ENCODE measurements around the gene RNF157.

RNF157 gene

GRCh38 chr17:76166168-76166567 is 74.1 kb downstream of the RNF157 start:
- no peak for DNase-seq
- TF ChIP-seq GATA1 (IDR thresholded peaks at IDR 0.05; ENCODE audit: low read depth, low read length) (no peak), POLR2A (IDR thresholded peaks at IDR 0.05; ENCODE audit: low read length) (no peak)

DNA sequence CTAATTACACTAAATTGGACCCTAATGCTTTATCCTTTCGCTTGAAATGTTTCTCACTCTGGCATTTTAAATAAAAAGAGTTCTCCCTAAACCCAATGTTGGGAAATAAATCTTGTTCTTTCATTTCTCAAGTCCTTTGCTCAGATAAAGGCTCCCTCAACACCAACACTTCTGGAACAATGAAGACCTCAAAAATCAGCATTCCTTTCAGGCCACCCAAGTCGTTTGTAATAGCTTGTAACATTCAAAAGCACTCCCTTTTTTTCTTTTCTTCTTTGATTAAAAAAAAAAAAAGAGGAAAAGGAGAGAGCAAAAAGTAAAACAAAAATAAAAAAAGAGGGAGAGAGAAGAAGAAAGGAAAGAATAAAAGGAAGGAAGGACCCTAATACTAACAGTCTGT is 76.0 kb downstream of the RNF157 start:
- DNase-seq, result no peak
- TF ChIP-seq POLR2A (IDR thresholded peaks at IDR 0.05; ENCODE audit: low read length) (no peak), GATA1 (IDR thresholded peaks at IDR 0.05; ENCODE audit: low read depth, low read length) (no peak)

DNA sequence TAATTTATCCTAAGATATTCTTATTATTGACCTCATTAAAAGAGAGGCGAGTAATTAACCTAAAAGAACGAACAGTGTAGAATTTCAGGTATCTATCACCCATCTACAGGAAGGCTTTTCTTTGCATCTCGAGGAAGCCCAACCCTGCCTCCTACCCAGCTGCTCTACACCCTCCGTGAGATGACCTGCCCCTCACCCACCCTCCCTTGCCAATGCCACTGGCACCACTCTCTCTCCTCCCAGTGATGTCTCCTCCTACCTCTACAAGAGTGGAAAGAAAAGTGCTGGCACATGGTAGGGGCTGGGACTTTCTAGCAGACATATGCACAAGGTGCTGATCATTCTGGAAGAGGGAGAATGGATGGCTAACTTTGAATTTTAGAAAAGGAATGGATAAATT is 76.4 kb downstream of the RNF157 start:
- TF ChIP-seq POLR2A (IDR thresholded peaks at IDR 0.05; ENCODE audit: low read length), result no peak
- TF ChIP-seq GATA1 (IDR thresholded peaks at IDR 0.05; ENCODE audit: low read depth, low read length), result no peak
- no peak for DNase-seq

GRCh38 chr17:76161619-76162266 is 78.5 kb downstream of the RNF157 start:
- TF ChIP-seq GATA1 (IDR thresholded peaks at IDR 0.05; ENCODE audit: low read depth, low read length) (no peak), POLR2A (IDR thresholded peaks at IDR 0.05; ENCODE audit: low read length) (no peak)

DNA sequence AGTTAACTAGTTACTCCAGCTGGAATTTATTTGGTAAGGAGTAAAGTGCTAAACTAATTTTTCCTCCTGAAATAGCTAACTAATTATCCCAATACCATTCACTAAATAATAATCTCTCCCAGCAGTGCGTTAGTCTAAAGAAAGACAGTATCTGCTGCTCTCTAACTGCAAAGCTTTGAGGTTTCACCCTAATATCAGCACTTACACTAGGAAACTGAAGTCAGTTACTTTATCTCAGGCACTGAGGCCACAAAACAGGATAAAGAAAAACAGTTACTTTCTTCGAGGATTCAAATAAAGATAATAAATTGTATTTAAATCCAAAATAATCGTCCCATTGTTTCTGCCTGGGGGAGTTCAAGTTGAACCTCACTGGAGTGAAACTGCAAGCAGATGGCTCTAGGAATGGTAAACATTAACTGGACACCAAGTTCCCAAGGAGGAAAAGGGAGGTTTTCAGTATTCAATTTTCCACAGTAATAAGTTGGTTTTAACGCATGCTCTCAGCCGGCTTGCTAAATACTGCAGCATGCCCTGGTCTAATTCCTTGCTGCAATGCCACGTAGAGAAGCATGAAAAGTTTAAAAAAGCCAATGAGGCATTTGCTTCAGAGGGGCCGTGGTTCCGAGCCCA is 79.3 kb downstream of the RNF157 start:
- TF ChIP-seq GATA1 (IDR thresholded peaks at IDR 0.05; ENCODE audit: low read depth, low read length), result no peak
- DNase-seq, result peak in 1 of 2 experiments; percentile 29

More at GRCh38 chr17:76161619-76162266, 78.5 kb downstream of the RNF157 start:
- DNase-seq, result peak in 1 of 2 experiments; percentile 60

DNA sequence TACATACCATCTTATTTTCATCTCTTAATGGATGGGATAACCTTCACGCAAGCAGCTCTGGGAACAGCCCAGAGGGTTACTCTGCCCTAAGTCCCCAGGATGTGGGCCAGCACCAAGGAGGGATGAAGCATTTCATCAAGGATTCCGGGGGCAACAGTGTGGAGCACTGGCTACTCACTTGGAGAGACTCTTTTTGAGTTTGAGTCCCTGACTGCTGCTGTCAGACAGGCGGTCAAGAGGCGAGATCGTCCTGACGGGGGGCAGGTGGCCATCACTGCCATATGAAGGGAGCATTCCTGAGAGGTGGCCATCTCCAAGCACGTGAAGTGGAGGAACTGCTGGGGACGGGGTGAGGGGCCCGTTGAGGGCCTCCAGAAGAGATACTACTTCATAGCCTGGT is 81.1 kb downstream of the RNF157 start:
- no peak for DNase-seq
- TF ChIP-seq POLR2A (IDR thresholded peaks at IDR 0.05; ENCODE audit: low read length), result no peak
- TF ChIP-seq GATA1 (IDR thresholded peaks at IDR 0.05; ENCODE audit: low read depth, low read length), result no peak

DNA sequence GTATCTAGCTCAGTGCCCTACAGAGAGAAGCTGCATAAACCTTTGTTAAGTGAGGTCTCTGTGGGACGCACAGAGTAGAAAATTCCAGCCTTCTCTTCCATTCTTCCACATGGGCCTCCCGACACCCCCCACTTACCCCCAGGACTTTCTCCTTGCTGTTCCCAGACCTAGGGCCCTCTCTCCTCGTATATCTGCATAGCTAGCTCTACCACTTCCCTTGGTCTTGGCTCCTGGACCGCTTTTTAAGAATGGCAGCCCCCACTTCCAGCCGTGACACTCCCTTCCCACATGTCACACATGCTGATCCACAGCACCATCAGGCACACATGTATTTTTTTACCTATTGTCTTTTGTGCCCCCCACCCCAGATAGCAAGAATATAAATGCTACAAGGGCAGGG is 82.5 kb downstream of the RNF157 start:
- no peak for DNase-seq
- TF ChIP-seq POLR2A (IDR thresholded peaks at IDR 0.05; ENCODE audit: low read length) (no peak), GATA1 (IDR thresholded peaks at IDR 0.05; ENCODE audit: low read depth, low read length) (no peak)

GRCh38 chr17:76156662-76156991 is 83.7 kb downstream of the RNF157 start:
- no peak for DNase-seq

GRCh38 chr17:76155988-76156661 is 84.2 kb downstream of the RNF157 start:
- TF ChIP-seq POLR2A (IDR thresholded peaks at IDR 0.05; ENCODE audit: low read length) (no peak), GATA1 (IDR thresholded peaks at IDR 0.05; ENCODE audit: low read depth, low read length) (no peak)

More at GRCh38 chr17:76156662-76156991, 83.7 kb downstream of the RNF157 start:
- TF ChIP-seq POLR2A (IDR thresholded peaks at IDR 0.05; ENCODE audit: low read length) (no peak), GATA1 (IDR thresholded peaks at IDR 0.05; ENCODE audit: low read depth, low read length) (no peak)

DNA sequence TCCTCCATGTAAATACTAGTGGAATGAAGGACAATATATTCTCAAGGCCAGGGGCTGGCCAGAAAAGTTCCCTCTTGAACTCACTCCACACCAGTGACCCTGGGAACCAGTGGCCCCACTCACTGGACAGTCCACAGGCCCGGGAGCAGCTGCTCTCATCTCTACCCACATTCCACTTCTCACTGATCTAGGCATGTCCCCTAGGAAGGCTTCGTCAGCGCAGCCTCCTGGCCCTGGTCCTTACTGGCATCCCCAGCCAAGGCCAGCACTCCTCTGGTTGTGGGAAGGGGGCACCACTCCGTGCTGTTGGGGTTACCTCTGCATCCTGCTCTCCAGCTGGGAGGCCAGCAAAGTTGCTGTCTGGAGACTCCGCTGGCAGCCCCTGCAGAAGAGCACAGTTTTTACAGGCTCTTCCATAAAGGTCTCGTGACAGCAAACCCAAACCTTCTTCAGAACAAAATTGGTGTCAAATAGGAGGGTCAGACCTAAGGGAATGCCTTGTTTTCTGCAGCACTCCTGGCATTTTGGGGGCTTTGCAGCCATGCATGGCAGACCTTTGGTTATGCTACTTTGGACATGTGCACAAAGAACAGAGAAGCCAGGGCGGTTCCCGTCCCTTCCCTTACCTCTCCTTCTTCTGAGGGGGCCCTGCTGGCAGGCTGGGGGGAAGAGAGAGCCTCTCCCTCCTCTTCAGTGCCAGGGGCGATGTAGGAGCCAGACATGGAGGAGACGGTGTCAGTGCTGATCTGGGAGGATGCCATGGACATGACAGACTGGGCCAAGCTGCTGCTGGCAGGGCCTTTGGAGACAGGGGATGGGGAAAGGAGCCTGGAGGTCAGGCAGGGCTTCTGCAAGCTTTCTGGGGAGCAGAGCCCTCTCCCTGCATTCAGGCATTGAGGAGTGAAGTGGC is 85.1 kb downstream of the RNF157 start:
- no peak for DNase-seq

More at GRCh38 chr17:76155988-76156661, 84.2 kb downstream of the RNF157 start:
- no peak for DNase-seq

GRCh38 chr17:76154292-76154691 is 86.0 kb downstream of the RNF157 start:
- TF ChIP-seq GATA1 (IDR thresholded peaks at IDR 0.05; ENCODE audit: low read depth, low read length) (no peak), POLR2A (IDR thresholded peaks at IDR 0.05; ENCODE audit: low read length) (no peak)
- DNase-seq, result no peak

More for the DNA sequence above, 85.1 kb downstream of the RNF157 start:
- no peak for TF ChIP-seq GATA1 (IDR thresholded peaks at IDR 0.05; ENCODE audit: low read depth, low read length)
- TF ChIP-seq POLR2A (IDR thresholded peaks at IDR 0.05; ENCODE audit: low read length), result no peak

GRCh38 chr17:76153640-76154039 is 86.7 kb downstream of the RNF157 start:
- no peak for TF ChIP-seq POLR2A (IDR thresholded peaks at IDR 0.05; ENCODE audit: low read length)
- TF ChIP-seq GATA1 (IDR thresholded peaks at IDR 0.05; ENCODE audit: low read depth, low read length), result no peak
- DNase-seq, result no peak

DNA sequence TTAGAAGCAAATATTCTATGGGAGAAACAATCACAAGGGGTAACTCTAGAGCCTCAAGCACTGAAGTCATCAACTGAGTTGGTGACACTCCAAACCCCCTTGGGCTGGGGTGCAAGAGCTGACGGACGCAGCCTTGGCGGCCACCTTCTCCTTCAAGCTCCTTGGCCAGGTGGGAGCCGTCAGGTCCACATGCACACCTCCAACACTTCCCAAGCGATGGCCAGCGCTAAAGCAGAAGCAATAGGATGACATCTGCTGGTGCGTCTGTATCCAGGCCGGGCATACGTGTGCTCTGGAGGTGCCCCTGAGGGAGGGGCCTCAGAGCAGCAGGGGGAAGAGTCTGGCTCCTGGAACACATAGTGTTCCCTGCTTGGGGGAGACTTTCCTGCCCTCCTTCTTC is 87.1 kb downstream of the RNF157 start:
- no peak for DNase-seq
- TF ChIP-seq POLR2A (IDR thresholded peaks at IDR 0.05; ENCODE audit: low read length) (no peak), GATA1 (IDR thresholded peaks at IDR 0.05; ENCODE audit: low read depth, low read length) (no peak)

DNA sequence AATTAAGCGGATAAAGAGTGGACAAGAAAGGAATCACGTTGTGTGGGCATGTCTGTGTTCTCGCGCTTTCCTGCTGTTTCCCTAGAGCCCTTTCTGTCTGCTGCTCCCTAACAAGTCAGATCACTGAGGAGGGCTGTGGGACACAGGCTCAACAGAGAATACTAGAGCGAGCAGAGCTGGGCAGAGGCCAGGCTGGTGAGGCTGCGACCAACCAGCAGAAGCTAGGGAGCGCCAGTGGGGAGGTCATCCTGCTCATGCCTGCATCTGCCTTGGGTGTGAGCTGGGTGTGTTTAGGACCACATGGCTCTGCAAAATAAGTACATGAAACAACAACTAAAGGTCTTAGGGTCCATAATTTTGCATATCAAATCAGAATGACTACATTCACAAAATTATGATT is 87.7 kb downstream of the RNF157 start:
- TF ChIP-seq GATA1 (IDR thresholded peaks at IDR 0.05; ENCODE audit: low read depth, low read length) (no peak), POLR2A (IDR thresholded peaks at IDR 0.05; ENCODE audit: low read length) (no peak)
- DNase-seq, result no peak
